HepG2 (cell line): Measurements from ENCODE around the gene TMEM167A. TPM values are rescaled to one million over a fixed set of nuclear protein-coding genes. Genes with fewer than 3 reads are reported as not detected.
"Not testable (repeated sequence)": the region's sequence is repeated elsewhere in the genome, so short reads cannot be mapped to it uniquely, and the experiment has no call there.

Experiments used
- ATAC-seq: fragments of 200-7000 bp; cut with Tn5 transposase; 3 replicates; pipeline ENCODE4 v1.9.1; 2020; ENCODE audit warnings: mild to moderate bottlenecking, moderate library complexity
- BruUV-seq: library from RNA; stranded (reverse); fragments of 400-500 nt; replicated peaks from 2 replicates; lab custom pipeline; 2021; lab: Mats Ljungman, UMichigan
- CTCF ChIA-PET: fragments of 300-600 bp; formaldehyde crosslinking; extraction: SDS; loops from one replicate; lab custom pipeline; 2021; ENCODE audit warnings: low total read pairs, inconsistent platforms, low intra/inter-chr PET ratio; lab: Yijun Ruan, JAX
- POLR2A ChIA-PET: fragments of 350-600 bp; sonication (Branson Sonifier 250); formaldehyde crosslinking; loops from one replicate; lab custom pipeline; 2020; ENCODE audit warnings: antibody characterized with exemption, inconsistent platforms; lab: Yijun Ruan, JAX
- DNase-seq: peaks from one replicate; pipeline ENCODE4 v3.0.0-alpha.2; 2015; ENCODE audit warnings: low spot score
- FAIRE-seq: peaks from 3 replicates; lab custom pipeline; 2011; peaks lifted over from hg19 to GRCh38; lab: Jason Lieb, UNC
- H2AFZ ChIP-seq: one replicate; pipeline ENCODE4 v1.6.1; 2011; ENCODE audit warnings: low read length, inconsistent platforms
- H3K27ac ChIP-seq: fragments of 300-600 bp; 3 replicates; pipeline ENCODE4 v1.8.0; 2011; ENCODE audit warnings: mixed run types, mild to moderate bottlenecking, mixed read lengths, low read length, inconsistent platforms; ENCODE audit not compliant: insufficient read depth; ENCODE audit errors: extremely low read length
- H3K27me3 ChIP-seq, 2 experiments: fragments of 200-600 bp in 1 of 2; 2 replicates in 1 of 2; 3 replicates in 1 of 2; pipeline versions ENCODE4 v1.6.0 to v1.8.0; 2011; ENCODE audit warnings: low read length in 2 of 2, mild to moderate bottlenecking in 2 of 2, moderate library complexity in 2 of 2, inconsistent platforms in 1 of 2; ENCODE audit not compliant: insufficient read depth in 2 of 2, control insufficient read depth in 1 of 2
- H3K36me3 ChIP-seq, 2 experiments: fragments of 200-600 bp in 1 of 2; replicated peaks in 1 of 2; 2 replicates in 1 of 2; 3 replicates in 1 of 2; pipeline versions ENCODE4 v1.5.1 to v1.8.0; 2011; ENCODE audit warnings: low read length in 2 of 2, inconsistent platforms in 1 of 2; ENCODE audit not compliant: insufficient read depth in 2 of 2, control insufficient read depth in 1 of 2
- H3K4me1 ChIP-seq: 2 replicates; pipeline ENCODE4 v1.5.1; 2012; ENCODE audit warnings: low read length, inconsistent platforms; ENCODE audit not compliant: insufficient read depth
- H3K4me2 ChIP-seq: 2 replicates; pipeline ENCODE4 v1.6.0; 2011; ENCODE audit warnings: low read depth, low read length, inconsistent platforms
- H3K4me3 ChIP-seq, 3 experiments: fragments of 200-600 bp in 1 of 3; sonication (generic), shearing (Covaris generic) in 1 of 3; replicated peaks in 1 of 3; 2 replicates each; pipeline ENCODE4 v1.5.1; 2011 to 2016; ENCODE audit warnings: low read length in 3 of 3, inconsistent platforms in 2 of 3, low read depth in 2 of 3, mild to moderate bottlenecking in 2 of 3, control low read depth in 1 of 3, mixed read lengths in 1 of 3; ENCODE audit not compliant: insufficient read depth in 1 of 3
- H3K79me2 ChIP-seq: one replicate; pipeline ENCODE4 v1.6.1; 2011; ENCODE audit warnings: low read length, inconsistent platforms; ENCODE audit not compliant: insufficient read depth
- H3K9ac ChIP-seq: 2 replicates; pipeline ENCODE4 v1.6.0; 2011; ENCODE audit warnings: mild to moderate bottlenecking, low read depth, low read length, inconsistent platforms; ENCODE audit not compliant: insufficient read depth
- H3K9me3 ChIP-seq: 2 replicates; pipeline ENCODE4 v1.5.1; 2012; ENCODE audit warnings: mild to moderate bottlenecking, low read length
- H4K20me1 ChIP-seq: 2 replicates; pipeline ENCODE4 v1.6.0; 2011; ENCODE audit warnings: inconsistent platforms, mild to moderate bottlenecking, low read length, moderate library complexity; ENCODE audit not compliant: insufficient read depth
- GPBP1L1 ChIP-seq: sonication (generic); formaldehyde crosslinking; IDR thresholded peaks from 2 replicates; pipeline ENCODE4 v1.5.0; 2020; ENCODE audit warnings: mild to moderate bottlenecking, missing genetic modification reagents
- LRRFIP1 ChIP-seq: sonication (generic); formaldehyde crosslinking; conservative IDR thresholded peaks from 2 replicates; pipeline ENCODE4 v1.4.0; 2020; ENCODE audit warnings: missing genetic modification reagents
- whole genome bisulfite sequencing: methylation state at CpG from one replicate; pipeline ENCODE4 v1.1.6; 2017; ENCODE audit warnings: low lambda C conversion rate; 5-methylcytosine and 5-hydroxymethylcytosine counted together
- in situ Hi-C: cut with HindIII; loops from 2 replicates; pipeline ENCODE4 v1.10.0; 2017; ENCODE audit warnings: low pct_unique_long_range_greater_than_20kb; ENCODE audit not compliant: extremely low pct_ligation_motif_present
- intact Hi-C: fragments of 100-400 bp; cut with micrococcal nuclease; formaldehyde crosslinking; loops from one replicate; pipeline ENCODE4 v1.10.0; 2022; ENCODE audit not compliant: unreplicated experiment
- polyA plus RNA-seq, 8 experiments: library from polyadenylated mRNA; depleted of rRNA in 3 of 8; stranded (reverse) in 7 of 8; unstranded in 1 of 8; fragments of >200 nt; fragmentation: Illumina TruSeq in 4 of 8; extraction: Trizol in 4 of 8; gene quantifications; 2 replicates each; pipeline versions ENCODE4 v1.2.1 to v1.2.3, GENCODE V29; 2011 to 2016; ENCODE audit warnings: low read depth in 4 of 8, missing spikeins in 1 of 8, mixed read lengths in 1 of 8; ENCODE audit not compliant: insufficient read depth in 1 of 8
- total RNA-seq, 5 experiments: library from RNA; depleted of rRNA; stranded (reverse); fragments of >200 nt; fragmentation: Illumina TruSeq; extraction: Trizol; gene quantifications; 2 replicates each; pipeline ENCODE4 v1.2.3, GENCODE V29; 2016; ENCODE audit warnings: low read depth in 1 of 5

TMEM167A gene
- total and polyA plus RNA-seq, 2 of the 13 experiments (the other 11 are each of a cell fraction or from before 2014, with no cell fraction given): 47.0 to 78.7 TPM

- TF ChIP-seq GPBP1L1 (CRISPR knock-in tag) (no peak), LRRFIP1 (CRISPR knock-in tag) (no peak)
Observed at GRCh38 chr5:83069096-83069799, 7.9 kb downstream of the TMEM167A start (continued).

- POLR2A ChIA-PET, in situ Hi-C loops, BruUV-seq, H3K9me3 ChIP-seq, H3K9ac ChIP-seq, DNase-seq, ATAC-seq, H3K27me3 ChIP-seq, H3K4me2 ChIP-seq, H3K27ac ChIP-seq, CTCF ChIA-PET, H2AFZ ChIP-seq, FAIRE-seq, H3K4me3 ChIP-seq: not testable (repeated sequence)
- intact Hi-C loops: loop anchor here (10.0 kb wide), 1 partner anchor 407 kb away; the partner anchor contains the start of gene VCAN
- H4K20me1 ChIP-seq: peaks cover 16% of the 10 kb centered on the region
- 99% methylated on average over 4 of the region's 4 CpGs for WGBS
- H3K4me1 ChIP-seq: peaks cover 33% of the 10 kb centered on the region
- H3K79me2 ChIP-seq: peaks cover 94% of the 10 kb centered on the region
- peaks cover 1 to 14% of the 10 kb centered on the region in 2 experiments; a peak in 3 of 5 replicates for H3K36me3 ChIP-seq
Observed at GRCh38 chr5:83067377-83067776, 9.8 kb downstream of the TMEM167A start.
